Stimulated activated CD4-positive, alpha-beta T cell treated with anti-CD3 and anti-CD28 coated beads, TNF-alpha, amount 100 ng/mL, for 24 hours (primary cell): ENCODE results near the gene IFNA4.
"Not testable (repeated sequence)": the region's sequence is repeated elsewhere in the genome, so short reads cannot be mapped to it uniquely, and the experiment has no call there.

ENCODE experiments used
- DNase-seq, 3 experiments: peaks; one replicate each; pipeline ENCODE4 v3.0.0-alpha.2; 2020; ENCODE audit warnings: low read depth in 3 of 3

IFNA4 gene

DNA sequence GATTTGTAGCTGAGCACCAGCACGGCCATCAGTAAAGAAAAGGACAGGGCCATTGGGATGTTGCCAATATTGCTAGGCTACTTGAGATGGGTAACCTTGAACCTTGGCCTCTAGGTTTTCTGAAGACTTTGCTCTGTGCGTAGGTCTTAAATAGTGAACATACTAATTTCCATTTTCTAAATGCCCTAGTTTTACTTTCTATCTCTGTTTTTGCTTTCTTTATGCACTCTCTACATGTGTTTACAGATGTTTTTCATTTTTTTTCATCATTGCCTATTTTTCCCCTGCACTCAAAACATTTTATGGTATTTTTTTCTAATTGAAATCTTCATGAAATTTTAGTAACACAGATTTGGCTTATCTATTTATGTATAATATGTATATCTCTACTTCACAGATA lies 20.8 kb downstream of the IFNA4 start, which contains the start of gene IFNA21:
Gene IFNA21, minus strand, starts transcription at position 101 of the 400 bp plus-strand sequence. Its CDS starts 48 bp downstream, at position 53.
- not testable (repeated sequence) for DNase-seq

DNA sequence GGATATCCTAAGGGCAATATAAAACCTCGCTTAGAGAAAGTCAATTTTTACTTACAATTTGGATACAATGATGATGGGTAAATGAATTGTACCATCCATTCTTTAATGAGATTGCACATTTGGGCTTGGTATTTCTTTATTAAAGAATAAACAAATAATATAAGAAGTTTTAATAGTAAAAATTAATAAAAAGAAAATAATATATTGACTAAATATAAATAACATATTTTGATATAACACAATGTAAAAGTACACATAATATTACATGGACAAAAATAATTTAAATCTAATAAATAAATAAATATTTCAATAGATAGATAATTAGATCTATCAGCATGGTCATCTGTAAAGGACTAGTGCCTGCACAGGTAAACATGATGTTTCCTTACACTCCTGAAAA lies 21.9 kb downstream of the IFNA4 start:
- DNase-seq: no peak

DNA sequence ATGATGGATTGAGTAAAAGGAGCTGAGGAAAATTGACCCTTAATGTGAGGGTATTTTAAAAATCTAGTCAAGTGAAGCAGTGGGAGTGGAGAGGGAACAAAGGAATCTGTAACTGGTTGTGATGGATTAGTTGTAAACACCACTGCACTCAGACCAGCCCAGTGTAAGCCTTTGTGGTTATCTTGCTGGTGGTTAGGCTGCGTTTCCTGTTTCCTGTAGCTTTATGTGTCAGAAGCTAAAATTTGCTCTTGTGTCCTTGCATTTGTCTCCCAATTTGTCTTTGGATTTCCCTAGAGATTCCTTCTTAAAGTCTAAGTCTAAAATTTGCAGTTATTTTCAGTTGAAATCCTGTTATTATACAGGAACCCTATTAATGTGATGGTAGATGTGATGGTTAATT lies 27.2 kb downstream of the IFNA4 start:
- DNase-seq: no peak

DNA sequence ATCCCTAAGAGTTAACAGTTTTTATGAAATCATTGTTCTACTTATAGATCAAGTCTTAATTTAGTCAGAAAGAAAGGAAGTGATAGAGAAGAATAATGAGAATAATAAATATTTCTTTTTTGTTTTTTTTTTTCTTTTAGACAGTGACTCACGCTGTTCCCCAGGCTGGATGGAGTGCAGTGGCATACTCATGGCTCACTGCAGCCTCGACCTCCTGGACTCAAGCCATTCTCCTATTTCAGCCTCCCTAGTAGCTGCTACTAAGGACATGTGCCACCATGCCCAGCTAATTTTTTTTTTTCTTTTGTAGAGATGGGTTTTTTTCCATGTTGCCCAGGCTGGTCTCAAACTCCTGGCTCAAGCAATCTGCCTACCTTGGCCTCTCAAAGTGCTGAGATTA lies 31.9 kb downstream of the IFNA4 start:
- DNase-seq: no peak

DNA sequence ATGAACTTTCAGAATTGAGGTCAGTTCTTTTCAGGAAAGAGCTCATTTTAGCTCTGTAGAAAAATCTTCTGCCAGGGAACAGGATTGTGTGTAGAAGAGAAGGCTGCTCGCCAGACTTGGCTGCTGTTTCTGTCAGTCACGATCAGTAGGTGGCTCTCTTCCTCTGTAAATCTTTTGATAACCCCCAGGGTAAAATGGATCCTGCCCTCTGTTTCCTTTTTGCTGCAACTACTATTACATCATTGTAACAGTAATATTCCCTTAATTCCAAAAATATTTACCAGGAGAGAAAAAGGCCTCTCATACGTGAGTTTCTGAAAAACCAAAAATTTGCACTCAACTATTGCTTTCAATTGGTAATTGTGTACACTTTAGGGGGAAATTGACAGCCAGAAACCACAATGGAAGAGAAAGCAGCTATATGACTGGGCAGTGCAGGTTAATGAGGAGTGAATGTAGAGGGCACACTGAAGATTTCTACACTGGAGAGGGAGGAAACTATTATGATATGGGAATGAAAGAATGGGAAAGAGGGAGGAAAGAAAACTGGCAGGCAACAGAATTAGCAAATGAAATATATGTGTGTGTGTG lies 33.3 kb downstream of the IFNA4 start:
- DNase-seq: no peak

DNA sequence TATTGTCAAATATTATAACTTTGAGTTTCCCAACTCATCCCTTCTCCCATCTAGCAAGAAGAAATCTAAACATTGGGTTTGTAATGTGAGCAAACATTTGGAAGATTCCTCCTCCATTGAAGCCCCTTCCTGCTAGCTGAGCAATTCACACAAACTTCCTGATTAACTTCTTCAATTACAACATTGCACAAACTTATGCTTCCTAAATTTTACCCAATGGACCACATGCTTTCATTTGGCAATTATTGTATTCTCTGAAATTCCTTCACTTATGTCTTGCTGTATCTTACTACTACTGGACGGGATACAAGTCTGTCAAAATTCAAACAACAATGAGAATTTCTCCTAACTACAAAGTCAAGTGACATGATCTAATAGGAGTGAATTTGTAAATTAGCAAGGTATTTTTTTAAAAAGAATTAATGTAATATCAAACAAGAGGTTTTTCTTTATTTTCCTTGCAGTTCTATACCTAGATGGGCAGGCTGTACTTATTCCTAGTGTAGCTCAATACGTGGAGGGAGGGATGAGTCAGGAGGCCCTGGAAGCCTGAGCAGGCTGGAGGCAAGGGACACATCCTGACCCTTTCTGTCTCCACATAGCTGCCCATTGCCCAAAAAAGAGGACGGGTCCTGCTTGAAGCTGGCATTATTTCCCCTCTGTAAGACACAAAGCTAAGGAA lies 33.9 kb downstream of the IFNA4 start:
- no peak for DNase-seq

DNA sequence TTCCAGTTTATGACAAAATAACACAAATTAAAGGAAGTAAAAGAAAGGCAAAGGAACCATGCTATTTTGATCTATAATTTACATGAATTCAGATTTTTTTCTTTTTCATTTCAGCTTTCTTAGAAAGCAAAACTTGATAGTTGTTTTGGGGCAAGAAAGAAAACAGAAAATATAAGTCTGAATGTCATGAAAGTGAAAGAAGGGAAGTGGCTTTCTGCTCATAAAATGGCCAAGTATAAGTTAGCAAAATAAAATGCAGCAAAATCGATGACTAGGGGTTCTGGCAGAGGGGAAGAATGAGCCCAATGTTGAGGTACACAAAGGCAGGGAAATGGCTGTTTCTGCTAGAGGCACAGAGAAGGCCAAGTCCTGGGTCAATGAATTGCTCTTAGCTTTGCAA lies 42.8 kb downstream of the IFNA4 start:
- no peak for DNase-seq

DNA sequence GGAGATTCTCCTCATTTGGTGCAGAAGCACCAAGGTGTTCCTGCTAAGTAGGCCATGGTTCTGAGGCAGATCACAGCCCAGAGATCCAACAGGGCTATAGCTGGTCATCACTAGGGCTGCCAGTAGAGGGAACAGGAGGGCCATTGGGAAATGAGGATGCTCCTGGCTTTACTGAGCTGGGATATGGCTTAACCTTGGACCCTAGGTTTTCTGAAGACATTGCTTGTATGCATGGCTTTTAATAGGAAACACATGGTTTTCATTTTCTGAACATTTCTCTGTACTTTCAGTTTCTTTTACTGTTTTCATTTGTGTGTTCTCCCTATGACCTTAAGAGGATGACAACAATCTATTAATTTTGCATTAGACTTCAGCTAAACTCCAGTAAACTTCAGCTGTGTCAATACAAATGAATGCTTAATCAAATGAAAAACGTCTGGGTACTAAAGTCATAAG lies 45.9 kb downstream of the IFNA4 start, which contains the start of gene IFNW1:
Gene IFNW1, minus strand, starts transcription at position 406 of the 456 bp plus-strand sequence. Its CDS starts 262 bp downstream, at position 144.
- DNase-seq: no peak

DNA sequence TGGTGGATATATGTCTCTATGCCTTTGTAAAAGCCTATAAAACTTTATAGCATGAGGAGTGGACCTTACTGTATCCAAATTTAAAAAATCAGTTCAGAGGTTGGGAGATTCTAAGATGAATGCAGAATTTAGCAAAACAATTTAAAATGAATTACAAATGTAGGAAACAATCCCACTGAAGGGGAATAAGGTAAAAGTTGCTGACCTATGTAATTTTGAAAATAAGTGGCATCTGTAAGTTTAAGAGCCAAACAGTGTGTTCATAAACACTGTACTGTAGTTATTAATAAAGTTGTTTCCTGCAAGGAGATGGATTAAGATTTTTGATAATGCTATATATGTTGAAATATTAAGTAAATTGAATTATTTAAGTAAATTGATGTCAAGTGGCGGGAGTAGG lies 50.4 kb downstream of the IFNA4 start:
- no peak for DNase-seq
